TTC549 (cell line): ENCODE results near the gene PSD2.
"Not testable (repeated sequence)": the region's sequence is repeated elsewhere in the genome, so short reads cannot be mapped to it uniquely, and the experiment has no call there.

Experiments
- FAIRE-seq: peaks from 2 replicates; lab custom pipeline; 2012; peaks lifted over from hg19 to GRCh38; lab: Jason Lieb, UNC

The PSD2 gene

GRCh38 chr5:139792218-139792617 is 3.4 kb upstream of the PSD2 start:
- FAIRE-seq: no peak

- FAIRE-seq: not testable (repeated sequence)
Measured at GRCh38 chr5:139792655-139793054, 3.0 kb upstream of the PSD2 start.

GRCh38 chr5:139794067-139794846 is 1.4 kb upstream of the PSD2 start:
- no peak for FAIRE-seq

GRCh38 chr5:139796061-139796806 is 626 bp downstream of the PSD2 start:
- no peak for FAIRE-seq

- no peak for FAIRE-seq
Measured at GRCh38 chr5:139797335-139797734, 1.7 kb downstream of the PSD2 start.

GRCh38 chr5:139797856-139798510 is 2.4 kb downstream of the PSD2 start:
- FAIRE-seq: no peak

GRCh38 chr5:139798883-139799282 is 3.3 kb downstream of the PSD2 start:
- no peak for FAIRE-seq

GRCh38 chr5:139799359-139799758 is 3.8 kb downstream of the PSD2 start:
- FAIRE-seq: no peak

- FAIRE-seq: no peak
Measured at GRCh38 chr5:139803978-139804377, 8.4 kb downstream of the PSD2 start.

- FAIRE-seq: no peak
Measured at GRCh38 chr5:139804800-139805397, 9.3 kb downstream of the PSD2 start.

GRCh38 chr5:139805545-139805944 is 9.9 kb downstream of the PSD2 start:
- no peak for FAIRE-seq

- no peak for FAIRE-seq
Measured at GRCh38 chr5:139806111-139806510, 10.5 kb downstream of the PSD2 start.

GRCh38 chr5:139806726-139807646 is 11.4 kb downstream of the PSD2 start:
- FAIRE-seq: no peak

GRCh38 chr5:139807647-139808030 is 12.0 kb downstream of the PSD2 start:
- no peak for FAIRE-seq

- no peak for FAIRE-seq
Measured at GRCh38 chr5:139808481-139809330, 13.1 kb downstream of the PSD2 start.

GRCh38 chr5:139809331-139809810 is 13.8 kb downstream of the PSD2 start:
- no peak for FAIRE-seq

GRCh38 chr5:139810341-139811273 is 15.0 kb downstream of the PSD2 start:
- no peak for FAIRE-seq

- no peak for FAIRE-seq
Measured at GRCh38 chr5:139811274-139811607, 15.6 kb downstream of the PSD2 start.

- FAIRE-seq: no peak
Measured at GRCh38 chr5:139812323-139812722, 16.7 kb downstream of the PSD2 start.
